Stimulated activated CD8-positive, alpha-beta memory T cell treated with anti-CD3 and anti-CD28 coated beads, Interleukin-12 subunit alpha, Interleukin-12 subunit beta, amount 100 ng/mL, for 1 hour (primary cell): ENCODE data around the gene NGB.
"Not testable (repeated sequence)": the region's sequence is repeated elsewhere in the genome, so short reads cannot be mapped to it uniquely, and the experiment has no call there.

Experiments used
- DNase-seq: peaks from one replicate; pipeline ENCODE4 v3.0.0-alpha.2; 2020; ENCODE audit warnings: low read depth

NGB gene

GRCh38 chr14:77296155-77296554 lies 25.1 kb upstream of the NGB start:
- DNase-seq: no peak

GRCh38 chr14:77290705-77291104 lies 19.7 kb upstream of the NGB start:
- no peak for DNase-seq

GRCh38 chr14:77286576-77286975 lies 15.6 kb upstream of the NGB start:
- no peak for DNase-seq

GRCh38 chr14:77284466-77284865 lies 13.5 kb upstream of the NGB start:
- no peak for DNase-seq

GRCh38 chr14:77284066-77284465 lies 13.1 kb upstream of the NGB start:
- DNase-seq: no peak

GRCh38 chr14:77281852-77282410 lies 10.9 kb upstream of the NGB start:
- DNase-seq: no peak

GRCh38 chr14:77280921-77281320 lies 9.9 kb upstream of the NGB start:
- not testable (repeated sequence) for DNase-seq

- DNase-seq: no peak
These were observed 8.7 kb upstream of the NGB start for GRCh38 chr14:77279719-77280118.

GRCh38 chr14:77278461-77279230 lies 7.6 kb upstream of the NGB start:
- DNase-seq: no peak

GRCh38 chr14:77276959-77277358 lies 6.0 kb upstream of the NGB start:
- no peak for DNase-seq

- no peak for DNase-seq
These were observed 5.4 kb upstream of the NGB start for GRCh38 chr14:77276295-77276935.

- DNase-seq: no peak
These were observed 4.6 kb upstream of the NGB start for GRCh38 chr14:77275601-77276017.

GRCh38 chr14:77275041-77275580 lies 4.1 kb upstream of the NGB start:
- DNase-seq: no peak

- no peak for DNase-seq
These were observed 2.8 kb upstream of the NGB start for GRCh38 chr14:77273796-77274195.

- DNase-seq: no peak
These were observed 1.3 kb upstream of the NGB start for GRCh38 chr14:77272261-77272660.

GRCh38 chr14:77270361-77271112 lies 469 bp downstream of the NGB start:
- no peak for DNase-seq

- DNase-seq: no peak
These were observed 1.9 kb downstream of the NGB start for GRCh38 chr14:77268989-77269600.

GRCh38 chr14:77267937-77268699 lies 2.9 kb downstream of the NGB start:
- no peak for DNase-seq

GRCh38 chr14:77266336-77266735 lies 4.7 kb downstream of the NGB start:
- DNase-seq: no peak

- DNase-seq: no peak
These were observed 5.3 kb downstream of the NGB start for GRCh38 chr14:77265561-77266335.

GRCh38 chr14:77265187-77265515 lies 5.9 kb downstream of the NGB start:
- DNase-seq: no peak
